Fibroblast of pulmonary artery (primary cell): ENCODE results near the gene TMC1.
"Not testable (repeated sequence)": the region's sequence is repeated elsewhere in the genome, so short reads cannot be mapped to it uniquely, and the experiment has no call there.

Source experiments
- DNase-seq: peaks from one replicate; pipeline ENCODE4 v3.0.0-alpha.2; 2010; ENCODE audit warnings: low read depth
- H3K4me3 ChIP-seq: replicated peaks from 2 replicates; pipeline ENCODE4 v1.5.1; 2011; ENCODE audit warnings: low read depth, mild to moderate bottlenecking, control low read depth, low read length, moderate library complexity
- CTCF ChIP-seq: IDR thresholded peaks from 2 replicates; pipeline ENCODE4 v1.5.1; 2011; ENCODE audit warnings: mild to moderate bottlenecking, control low read depth, low read length, inconsistent platforms; ENCODE audit errors: missing control alignments

TMC1 gene

GRCh38 chr9:72858089-72858912 is 336.9 kb downstream of the TMC1 start:
- DNase-seq: peak; percentile 37
- TF ChIP-seq CTCF: no peak
- no peak overlapping the region for H3K4me3 ChIP-seq

- not testable (repeated sequence) for DNase-seq, H3K4me3 ChIP-seq
Observed at GRCh38 chr9:72862788-72863187, 341.4 kb downstream of the TMC1 start.

GRCh38 chr9:72863456-72864094 is 342.2 kb downstream of the TMC1 start:
- no peak overlapping the region for H3K4me3 ChIP-seq
- TF ChIP-seq CTCF: no peak
- no peak for DNase-seq

GRCh38 chr9:72864327-72864726 is 342.9 kb downstream of the TMC1 start:
- no peak for TF ChIP-seq CTCF
- no peak for DNase-seq
- no peak overlapping the region for H3K4me3 ChIP-seq

GRCh38 chr9:72871685-72872084 is 350.3 kb downstream of the TMC1 start:
- TF ChIP-seq CTCF: peak; percentile 43
- H3K4me3 ChIP-seq: peak overlapping the region; percentile 9
- peak; percentile 47 for DNase-seq

GRCh38 chr9:72872718-72873117 is 351.3 kb downstream of the TMC1 start:
- no peak overlapping the region for H3K4me3 ChIP-seq
- no peak for DNase-seq

More at GRCh38 chr9:72872718-72873117, 351.3 kb downstream of the TMC1 start:
- TF ChIP-seq CTCF: no peak
